NCI-H748 (cell line): ENCODE data around the gene HDAC8.
"Not testable (repeated sequence)": the region's sequence is repeated elsewhere in the genome, so short reads cannot be mapped to it uniquely, and the experiment has no call there.

Experiments
- DNase-seq: peaks from one replicate; lab custom pipeline; 2025; ENCODE audit not compliant: unreplicated experiment; lab: John Stamatoyannopoulos, UW

Gene HDAC8

DNA sequence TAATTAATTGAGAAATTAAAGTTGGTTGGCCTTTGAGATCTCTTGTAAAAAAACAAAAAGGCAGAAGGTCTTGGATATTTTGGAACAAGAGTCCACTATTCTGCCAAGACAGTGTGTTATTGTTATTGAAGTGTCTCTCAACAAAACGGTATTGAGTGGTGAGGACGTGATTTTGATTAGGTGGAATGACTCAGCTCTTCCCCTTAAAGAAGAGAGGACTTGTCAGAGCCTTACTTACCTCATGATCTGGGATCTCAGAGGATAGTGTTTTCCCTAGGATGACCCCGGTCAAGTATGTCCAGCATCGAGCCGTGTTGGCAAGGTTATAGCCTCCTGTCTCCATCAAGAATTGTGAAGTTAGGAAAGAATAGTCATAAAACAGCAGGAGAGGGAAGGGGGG, 110.9 kb downstream of the HDAC8 start:
- DNase-seq, result no peak

DNA sequence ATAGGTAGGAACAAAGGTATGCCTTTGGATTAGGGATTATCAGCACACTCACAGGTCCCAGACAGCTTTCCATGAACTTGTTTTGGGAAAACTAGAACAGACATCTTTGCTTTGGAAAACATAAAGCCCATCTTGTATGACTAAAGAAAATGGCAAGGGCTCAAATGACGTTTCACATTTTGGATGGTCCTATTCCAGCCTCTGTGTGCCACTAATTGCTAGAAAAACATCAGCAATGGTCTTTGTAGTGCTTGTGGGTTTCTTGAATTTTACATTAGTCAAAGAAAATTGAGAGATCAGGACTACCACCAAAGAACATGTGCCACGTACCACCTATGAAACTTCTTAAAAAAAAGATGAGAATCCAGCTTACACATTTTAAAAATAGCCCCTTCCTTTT, 111.4 kb downstream of the HDAC8 start:
- no peak for DNase-seq

DNA sequence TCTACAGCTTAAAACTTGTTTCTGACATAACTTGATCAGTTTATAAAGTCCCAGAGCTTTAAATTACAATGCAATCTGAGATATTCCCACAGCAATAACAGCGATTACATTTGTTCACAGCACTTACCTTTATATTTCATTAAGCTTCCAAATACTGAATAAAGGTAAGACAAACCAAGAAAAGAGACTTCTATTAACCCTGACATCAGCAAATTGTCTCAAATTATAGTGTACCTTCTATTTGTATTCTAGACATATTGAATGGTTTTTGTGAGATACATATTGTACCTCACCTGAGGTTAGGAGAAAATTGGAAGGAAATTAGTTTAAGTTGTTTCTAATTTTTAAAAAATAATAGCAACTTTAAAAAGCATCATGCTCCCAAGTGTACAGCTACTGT, 111.9 kb downstream of the HDAC8 start:
- DNase-seq, result no peak

DNA sequence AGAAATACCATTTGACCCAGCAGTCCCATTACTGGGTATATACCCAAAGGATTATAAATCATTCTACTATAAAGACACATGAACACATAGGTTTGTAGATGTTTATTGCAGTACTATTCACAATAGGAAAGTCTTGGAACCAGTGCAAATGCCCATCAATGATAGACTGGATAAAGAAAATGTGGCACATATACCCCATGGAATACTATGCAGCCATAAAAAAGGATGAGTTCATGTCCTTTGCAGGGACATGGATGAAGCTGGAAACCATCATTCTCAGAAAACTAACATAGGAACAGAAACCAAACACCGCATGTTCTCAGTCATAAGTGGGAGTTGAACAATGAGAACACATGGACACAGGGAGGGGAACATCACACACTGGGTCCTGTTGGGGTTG, 123.6 kb downstream of the HDAC8 start:
- DNase-seq, result not testable (repeated sequence)

DNA sequence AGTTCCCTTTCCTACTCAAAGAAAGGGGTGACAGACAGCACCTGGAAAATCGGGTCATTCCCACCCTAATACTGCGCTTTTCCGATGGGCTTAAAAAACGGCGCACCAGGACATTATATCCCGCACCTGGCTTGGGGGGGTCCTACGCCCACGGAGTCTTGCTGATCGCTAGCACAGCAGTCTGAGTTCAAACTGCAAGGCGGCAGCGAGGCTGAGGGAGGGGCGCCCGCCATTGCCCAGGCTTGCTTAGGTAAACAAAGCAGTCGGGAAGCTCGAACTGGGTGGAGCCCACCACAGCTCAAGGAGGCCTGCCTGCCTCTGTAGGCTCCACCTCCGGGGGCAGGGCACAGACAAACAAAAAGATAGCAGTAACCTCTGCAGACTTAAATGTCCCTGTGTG, 131.9 kb downstream of the HDAC8 start:
- DNase-seq, result not testable (repeated sequence)

DNA sequence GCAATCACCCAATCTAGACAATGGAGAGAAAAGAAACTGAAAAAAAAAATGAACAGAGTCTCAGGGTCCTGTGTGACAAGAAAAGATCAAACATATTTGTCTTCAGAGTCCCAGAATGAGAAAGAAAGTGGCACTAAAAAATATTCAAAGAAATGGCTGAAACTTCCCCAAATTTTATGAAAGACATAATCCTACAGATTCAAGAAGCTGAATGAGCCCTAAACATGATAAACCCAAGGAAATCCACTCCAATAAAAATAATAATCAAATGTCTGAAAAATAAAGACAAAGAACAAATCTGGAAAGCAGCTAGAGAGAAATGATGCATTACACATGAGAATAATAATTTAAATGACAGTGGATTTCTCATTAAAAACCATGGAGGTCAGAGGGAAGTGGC, 136.6 kb downstream of the HDAC8 start:
- no peak for DNase-seq

DNA sequence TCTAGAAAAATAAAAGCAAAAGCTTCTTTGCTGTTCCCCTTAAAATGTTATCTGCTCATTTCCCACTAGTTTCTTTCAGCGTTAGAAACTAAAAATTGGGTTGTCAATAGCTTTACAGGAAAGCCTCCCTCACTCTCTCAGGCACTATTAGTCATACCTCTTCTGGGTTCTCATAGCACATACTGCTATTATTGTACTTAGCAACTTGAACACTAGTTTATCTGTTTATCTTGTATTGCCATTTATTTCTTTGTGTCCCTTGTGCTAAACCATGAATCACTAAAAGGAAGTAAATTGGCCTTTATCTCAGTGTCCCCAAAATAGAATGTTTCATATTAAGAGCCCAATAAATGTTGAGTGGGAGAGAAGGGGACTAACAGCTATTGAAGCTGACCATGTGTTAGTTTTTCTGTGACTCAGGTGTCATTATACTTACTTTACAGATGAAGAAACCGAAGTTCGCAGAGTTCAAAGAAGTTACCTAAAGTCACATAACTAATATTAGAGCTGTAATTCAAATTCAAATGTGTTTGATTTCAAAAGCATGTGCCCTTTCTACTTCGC, 142.2 kb downstream of the HDAC8 start:
- DNase-seq, result no peak

DNA sequence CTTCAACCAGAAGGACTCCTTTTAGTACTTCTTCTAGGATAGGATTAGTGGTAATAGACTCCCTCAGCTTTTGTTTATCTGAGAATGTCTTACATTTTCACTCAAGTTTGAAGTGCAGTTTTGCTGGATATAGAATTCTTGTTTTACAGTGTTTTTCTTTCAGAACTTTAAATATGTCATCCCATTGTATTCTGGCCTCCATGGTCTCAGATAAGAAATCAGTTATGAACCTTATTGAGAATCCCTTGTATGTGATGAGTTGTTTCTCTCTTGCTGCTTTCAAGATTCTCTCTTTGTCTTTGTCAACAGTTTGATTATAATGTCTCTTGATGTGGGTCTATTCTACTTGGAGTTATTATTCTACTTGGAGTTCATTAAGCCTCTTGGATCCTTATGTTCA, 150.8 kb downstream of the HDAC8 start:
- DNase-seq, result no peak

DNA sequence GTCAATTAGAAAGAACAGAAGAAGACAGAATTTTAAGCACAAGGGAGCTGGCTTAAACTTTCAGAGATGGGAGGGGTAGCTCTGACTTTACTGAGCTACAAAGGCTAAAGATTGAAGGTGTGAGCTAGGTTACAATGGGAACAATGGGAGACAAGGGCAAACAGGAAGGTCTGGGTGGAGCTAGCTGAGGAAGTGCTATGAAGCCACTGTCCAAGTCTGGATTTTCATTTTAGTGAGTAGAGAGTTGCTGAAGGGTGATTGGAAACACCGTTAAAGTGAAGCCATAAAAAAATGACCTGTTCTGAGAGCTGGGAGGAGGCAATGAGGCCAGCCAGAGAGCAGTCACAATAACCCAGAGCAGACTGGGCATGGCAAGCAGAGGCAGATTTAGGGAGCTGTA, 162.7 kb downstream of the HDAC8 start:
- DNase-seq, result no peak

DNA sequence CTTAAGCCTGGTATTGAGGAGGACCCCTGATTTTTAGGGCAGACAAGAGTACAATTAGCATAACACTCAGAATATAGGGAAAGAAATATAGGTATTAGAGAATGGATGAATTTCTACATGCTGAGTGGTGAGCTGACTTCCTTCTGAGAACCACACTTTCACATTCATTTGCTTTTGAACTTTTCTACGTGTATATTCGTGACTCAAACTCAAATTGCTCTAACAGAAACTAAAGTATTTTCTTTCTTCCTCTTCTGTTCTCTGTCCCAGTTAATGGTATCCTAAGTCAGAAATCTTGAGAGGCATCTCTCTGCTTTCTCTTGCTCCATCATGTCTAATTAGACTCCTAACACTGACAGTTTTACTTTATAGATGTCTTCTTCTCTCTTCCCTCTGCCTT, 163.8 kb downstream of the HDAC8 start:
- no peak for DNase-seq

DNA sequence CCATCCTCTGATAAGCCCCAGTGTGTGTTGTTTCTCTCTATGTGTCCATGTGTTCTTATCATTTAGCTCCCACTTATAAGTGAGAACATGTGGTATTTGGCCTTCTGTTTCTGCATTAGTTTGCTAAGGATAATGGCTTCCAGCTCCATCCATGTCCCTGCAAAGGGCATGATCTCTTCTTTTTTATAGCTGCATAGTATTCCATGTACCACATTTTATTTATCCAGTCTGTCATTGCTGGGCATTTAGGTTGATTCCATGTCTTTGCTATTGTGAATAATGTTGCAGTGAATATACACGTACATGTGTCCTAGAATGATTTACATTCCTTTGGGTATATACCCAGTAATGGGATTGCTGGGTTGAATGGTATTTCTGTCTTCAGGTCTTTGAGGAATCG, 167.5 kb downstream of the HDAC8 start:
- DNase-seq, result not testable (repeated sequence)

DNA sequence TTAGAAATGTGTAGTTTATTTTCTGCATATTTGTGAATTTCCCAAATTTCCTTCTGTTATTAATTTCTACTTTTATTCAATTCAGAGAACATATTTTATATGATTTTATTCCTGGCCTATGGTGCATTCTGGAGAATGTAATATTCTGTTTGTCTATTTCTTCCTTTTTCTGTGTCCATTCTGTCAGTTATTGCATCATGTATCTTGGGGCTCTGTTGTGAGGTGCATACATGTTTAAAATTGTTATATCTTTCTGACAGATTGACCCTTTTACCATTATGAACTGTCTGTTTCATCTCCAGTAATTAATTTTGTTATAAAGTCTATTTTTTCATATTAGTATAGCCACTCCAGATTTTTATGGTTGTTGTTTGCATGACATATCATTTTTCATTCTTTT, 170.0 kb downstream of the HDAC8 start:
- no peak for DNase-seq

DNA sequence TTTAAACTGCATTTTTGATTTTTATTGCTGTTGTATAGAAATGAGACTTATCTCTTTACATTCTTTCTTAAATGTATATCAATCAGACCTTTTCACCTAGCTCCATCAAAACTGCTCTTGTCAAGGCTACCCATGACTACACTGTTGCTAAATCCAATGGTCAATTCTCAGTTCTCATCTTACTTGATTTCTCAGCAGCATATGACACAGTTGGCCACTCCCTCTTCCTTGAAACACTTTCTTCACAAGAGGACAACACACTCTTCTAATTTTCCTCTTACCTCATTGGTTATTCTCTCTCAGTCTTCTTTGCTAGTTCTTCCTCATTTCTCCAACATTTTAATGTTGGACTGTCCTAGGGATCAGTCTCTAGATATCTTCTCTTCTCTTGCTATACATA, 172.8 kb downstream of the HDAC8 start:
- DNase-seq, result no peak

DNA sequence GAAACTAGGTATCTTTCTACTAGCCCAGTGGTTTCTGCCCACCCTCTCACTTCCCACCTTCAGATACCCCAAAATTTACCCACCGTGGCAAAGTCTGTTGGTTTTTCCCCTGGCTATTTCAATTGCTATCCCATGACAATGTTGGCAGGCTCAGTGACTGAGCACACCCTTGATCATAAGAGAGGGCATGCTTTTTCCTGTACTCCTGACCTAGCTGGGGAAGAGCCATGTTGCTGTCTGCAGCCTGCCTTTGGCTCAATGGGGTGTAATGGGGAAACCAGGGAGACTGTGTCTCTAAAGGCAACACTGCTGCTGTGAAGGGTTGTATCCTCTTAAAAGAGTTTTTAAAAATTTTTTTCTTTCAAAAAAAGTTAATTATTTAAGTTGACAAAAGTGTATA, 176.5 kb downstream of the HDAC8 start:
- no peak for DNase-seq

DNA sequence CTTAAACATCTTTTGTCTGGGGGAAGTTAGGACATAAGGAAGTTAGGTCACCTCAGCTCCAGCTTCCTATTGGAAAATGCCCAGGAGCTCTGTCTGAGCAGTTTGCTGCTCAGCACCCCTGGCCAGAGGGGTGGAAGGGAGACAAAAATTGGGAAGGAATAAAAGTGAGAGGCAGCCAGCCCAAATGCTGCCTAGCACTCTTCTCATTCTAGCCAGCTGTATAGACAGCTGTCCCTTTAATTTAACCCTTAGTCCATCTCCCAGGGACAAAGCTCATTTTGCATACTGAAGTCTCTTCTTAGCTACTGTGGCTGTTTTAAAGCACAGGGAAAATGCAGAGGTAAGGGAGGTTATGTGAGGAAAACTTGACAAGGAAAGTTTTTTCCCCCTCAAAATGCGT, 177.4 kb downstream of the HDAC8 start:
- no peak for DNase-seq

DNA sequence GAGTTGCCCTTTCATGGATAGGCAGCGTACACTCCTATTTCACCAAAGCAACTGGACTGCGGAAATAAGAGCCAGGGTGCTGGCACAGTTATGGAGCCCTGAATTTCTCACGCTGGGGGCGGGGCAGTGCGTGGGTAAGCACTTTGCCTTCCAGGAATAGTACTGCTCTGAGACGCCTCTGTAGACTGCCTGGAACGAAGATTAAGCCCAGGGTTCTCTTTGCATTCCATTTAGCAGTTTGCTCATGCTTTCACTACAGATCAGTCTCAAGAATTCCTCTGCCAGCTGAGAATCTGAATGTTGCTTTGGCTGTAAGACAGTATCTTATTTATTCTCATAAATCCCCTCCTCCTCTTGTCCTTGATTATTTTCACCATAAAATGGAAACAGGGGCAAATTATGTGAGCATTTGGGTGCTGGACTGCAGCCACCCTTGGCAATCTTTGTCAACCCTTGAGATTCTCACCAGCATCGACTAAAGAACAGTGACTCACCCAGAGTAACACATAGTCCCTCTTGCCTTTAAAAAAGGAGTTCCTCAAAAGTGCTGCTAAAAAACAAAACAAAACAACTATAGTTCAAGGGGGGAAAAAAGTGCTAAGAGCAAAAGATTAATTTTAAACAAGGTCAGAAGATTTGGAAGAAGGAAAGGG, 178.0 kb downstream of the HDAC8 start:
- DNase-seq, result no peak

DNA sequence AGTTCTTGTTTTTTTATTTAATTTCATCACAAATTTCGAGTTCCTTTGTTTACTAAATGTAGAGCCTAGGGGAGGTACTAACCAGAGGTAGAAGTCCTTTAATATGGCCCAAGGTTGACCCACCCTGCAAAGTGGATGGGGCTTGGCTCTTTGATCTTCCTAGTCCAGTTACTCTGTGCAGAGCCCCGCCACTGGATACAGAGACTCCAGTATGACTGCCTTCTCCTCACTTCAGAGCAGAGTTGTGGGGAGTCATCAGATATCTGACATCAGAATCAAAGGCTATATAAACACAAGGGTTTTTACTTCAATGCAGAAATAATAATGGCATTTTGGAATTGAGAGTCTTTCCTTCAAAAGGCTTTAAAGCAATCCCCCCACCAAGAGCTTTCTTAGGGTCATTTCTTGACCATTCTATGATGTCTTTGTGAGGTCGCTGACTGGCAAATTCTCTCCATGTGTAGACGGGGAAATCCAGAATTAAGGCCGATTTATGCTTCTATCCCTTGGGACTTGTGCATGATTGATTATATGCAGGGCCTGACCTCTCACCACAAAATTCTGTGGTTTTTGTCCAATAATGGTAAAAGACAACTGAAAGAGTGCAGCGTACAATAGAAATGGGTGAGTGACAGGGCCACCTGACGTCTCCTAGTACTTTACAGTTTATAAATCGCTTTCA, 178.7 kb downstream of the HDAC8 start:
- DNase-seq, result no peak

DNA sequence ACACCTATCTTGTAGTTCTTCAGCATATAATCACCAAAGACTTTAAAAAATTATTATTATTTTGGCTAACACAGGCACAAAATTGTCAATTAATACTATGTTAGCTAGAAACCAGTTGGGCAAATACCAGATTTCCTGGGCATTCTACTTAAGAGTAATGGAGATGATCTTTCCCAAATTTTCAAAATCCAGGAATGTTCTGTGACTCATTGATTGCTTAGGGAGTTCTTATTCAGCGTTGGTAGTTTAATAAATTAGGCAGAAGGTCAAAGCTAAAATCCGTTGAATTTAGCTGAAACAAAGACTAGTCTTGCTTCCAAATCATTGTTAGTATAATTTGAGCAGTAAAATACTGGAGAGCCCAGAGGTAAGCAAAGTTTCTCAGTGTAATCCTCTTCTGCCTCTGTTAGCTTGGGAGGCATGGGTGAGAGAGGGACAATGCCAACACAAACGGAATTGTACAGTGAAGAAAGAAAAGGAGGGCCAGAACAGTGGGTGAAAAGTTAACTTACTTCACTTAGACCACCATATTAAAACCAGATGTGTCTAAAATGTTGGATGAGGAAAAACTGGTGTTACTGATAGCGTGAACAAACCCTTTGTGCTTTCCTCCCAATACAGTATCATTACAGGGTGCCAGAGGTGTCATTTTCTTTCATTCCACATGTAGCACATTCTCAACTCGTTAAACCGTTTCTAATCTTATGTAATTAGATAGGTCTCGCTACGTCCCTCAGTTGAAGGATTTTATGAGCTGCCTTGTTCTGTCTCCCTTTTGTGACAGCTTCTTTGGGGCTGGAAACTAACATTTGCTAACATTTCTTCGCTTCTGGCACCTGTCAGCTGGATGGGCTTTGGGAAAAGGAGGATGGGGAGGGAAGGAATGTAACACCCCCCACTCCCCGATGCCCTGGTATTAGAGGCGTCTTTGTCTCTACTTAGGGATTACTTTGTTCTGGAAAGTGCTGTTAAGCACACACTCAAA, 179.5 kb downstream of the HDAC8 start:
- no peak for DNase-seq

DNA sequence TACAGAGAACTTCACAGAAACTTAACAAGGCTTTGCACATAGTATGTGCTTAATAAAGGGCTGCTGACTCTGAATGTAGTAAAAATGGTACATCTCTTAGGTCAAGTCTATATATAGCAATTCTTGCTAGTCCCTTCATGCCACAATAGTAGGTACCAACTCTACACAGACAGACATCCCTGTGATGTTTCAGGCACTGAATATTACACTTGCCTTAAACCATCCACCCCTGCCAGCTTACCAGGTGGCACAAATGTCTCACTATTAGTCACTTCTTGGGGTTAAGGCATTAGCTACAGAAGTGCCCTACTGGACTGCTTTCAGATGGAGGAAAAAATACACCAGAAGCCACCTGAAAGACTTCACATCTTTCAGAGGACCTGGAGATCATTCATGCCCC, 180.6 kb downstream of the HDAC8 start:
- DNase-seq, result no peak

DNA sequence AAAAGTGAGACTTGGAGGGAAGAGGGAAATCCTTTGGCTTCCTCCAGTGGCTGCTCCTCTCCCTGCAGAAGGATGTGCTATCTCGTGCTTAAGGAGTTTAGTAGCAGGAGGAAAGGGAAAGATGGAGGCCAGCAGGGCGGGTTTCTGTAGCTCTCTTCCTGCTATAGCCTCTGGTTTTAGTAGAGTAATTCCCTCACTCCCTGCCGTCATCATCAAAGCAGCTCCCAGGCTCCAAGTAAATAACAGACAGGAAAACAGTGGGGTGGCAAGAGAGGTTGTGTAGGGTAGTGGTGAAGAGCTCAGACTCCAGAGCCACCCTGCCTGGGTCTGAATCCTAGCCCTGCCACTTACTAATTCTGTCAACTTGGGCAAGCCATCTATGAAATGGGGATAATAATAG, 185.4 kb downstream of the HDAC8 start:
- DNase-seq, result no peak

DNA sequence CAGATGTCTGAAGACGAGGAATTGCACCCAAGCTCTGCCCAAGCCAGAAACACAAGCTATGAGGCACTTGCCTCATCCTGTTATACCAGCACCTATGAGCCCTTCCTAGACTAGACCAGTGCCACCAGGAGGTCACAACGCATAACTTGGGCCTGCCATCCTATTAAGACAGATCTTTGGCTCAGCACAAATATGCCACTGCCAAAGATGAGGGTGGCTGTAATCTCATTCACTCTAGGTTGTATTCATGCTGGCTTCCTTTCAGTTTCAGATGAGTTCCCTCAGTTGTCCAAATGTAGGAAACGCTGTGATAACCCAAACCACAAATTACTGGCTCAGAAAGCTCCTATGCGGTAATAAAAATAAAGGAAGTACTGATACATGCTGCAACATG, 190.4 kb downstream of the HDAC8 start:
- no peak for DNase-seq
